Endothelial cell of umbilical vein (primary cell): Measurements from ENCODE around the gene BORCS6. TPM values are rescaled to one million over a fixed set of nuclear protein-coding genes. Genes with fewer than 3 reads are reported as not detected.

Experiments
- BruUV-seq: library from RNA; stranded (reverse); fragments of 400-500 nt; replicated peaks from 2 replicates; lab custom pipeline; 2021; lab: Mats Ljungman, UMichigan
- CTCF ChIA-PET: fragments of 300-600, 350-600 bp; sonication (Branson Sonifier 250); formaldehyde crosslinking; loops from one replicate; lab custom pipeline; 2021; ENCODE audit warnings: antibody characterized with exemption, inconsistent platforms; lab: Charles Lee
- POLR2A ChIA-PET: fragments of 300-600, 350-600 bp; sonication (Branson Sonifier 250); formaldehyde crosslinking; loops from one replicate; lab custom pipeline; 2021; ENCODE audit warnings: antibody characterized with exemption, inconsistent platforms; lab: Charles Lee
- DNase-seq: peaks from one replicate; pipeline ENCODE4 v3.0.0-alpha.2; 2011; ENCODE audit warnings: low read depth, low spot score
- FAIRE-seq: peaks from 2 replicates; lab custom pipeline; 2011; peaks lifted over from hg19 to GRCh38; lab: Jason Lieb, UNC
- H2AFZ ChIP-seq: 2 replicates; pipeline ENCODE4 v1.6.0; 2012; ENCODE audit warnings: low read depth, low read length, control low read depth, inconsistent platforms
- H3K27ac ChIP-seq: 2 replicates; pipeline ENCODE4 v1.5.1; 2011; ENCODE audit warnings: low read depth, mild to moderate bottlenecking, control low read depth, low read length, moderate library complexity; ENCODE audit not compliant: insufficient read depth
- H3K27me3 ChIP-seq, 2 experiments: 2 replicates each; pipeline versions ENCODE4 v1.6.0 to v1.6.1; 2011; ENCODE audit warnings: low read length in 2 of 2, mixed read lengths in 1 of 2; ENCODE audit not compliant: control insufficient read depth in 2 of 2, insufficient read depth in 2 of 2
- H3K36me3 ChIP-seq, 2 experiments: 2 replicates in 1 of 2; 3 replicates in 1 of 2; pipeline ENCODE4 v1.5.1; 2011; ENCODE audit warnings: low read length in 2 of 2, mild to moderate bottlenecking in 1 of 2, moderate library complexity in 1 of 2; ENCODE audit not compliant: control insufficient read depth in 2 of 2, insufficient read depth in 2 of 2; ENCODE audit errors: extremely low read depth in 1 of 2
- H3K4me1 ChIP-seq: 3 replicates; pipeline ENCODE4 v1.5.1; 2011; ENCODE audit warnings: mild to moderate bottlenecking, low read length; ENCODE audit not compliant: control insufficient read depth, insufficient read depth; ENCODE audit errors: extremely low read depth
- H3K4me2 ChIP-seq: 2 replicates; pipeline ENCODE4 v1.6.1; 2011; ENCODE audit warnings: low read length, control low read depth, mixed read lengths; ENCODE audit not compliant: insufficient read depth
- H3K4me3 ChIP-seq, 3 experiments: fragments of 200-600 bp in 1 of 3; sonication (generic), shearing (Covaris generic) in 1 of 3; replicated peaks in 1 of 3; 2 replicates each; pipeline ENCODE4 v1.5.1; 2011 to 2016; ENCODE audit warnings: control low read depth in 3 of 3, low read length in 3 of 3, mild to moderate bottlenecking in 2 of 3, inconsistent platforms in 1 of 3, low read depth in 1 of 3, moderate library complexity in 1 of 3; ENCODE audit not compliant: insufficient read depth in 1 of 3
- H3K79me2 ChIP-seq: 2 replicates; pipeline ENCODE4 v1.6.0; 2012; ENCODE audit warnings: low read length, inconsistent platforms; ENCODE audit not compliant: control insufficient read depth, insufficient read depth
- H3K9ac ChIP-seq: replicated peaks from 2 replicates; pipeline ENCODE3; 2011; ENCODE audit warnings: low read length, control low read depth; ENCODE audit not compliant: insufficient read depth; ENCODE audit errors: extremely low read depth
- H3K9me1 ChIP-seq: replicated peaks from 3 replicates; pipeline ENCODE4 v1.6.0; 2011; ENCODE audit warnings: mild to moderate bottlenecking, low read length; ENCODE audit not compliant: control insufficient read depth, insufficient read depth; ENCODE audit errors: extremely low read depth
- H3K9me3 ChIP-seq: replicated peaks from 2 replicates; pipeline ENCODE4 v1.5.1; 2012; ENCODE audit warnings: low read length, inconsistent platforms; ENCODE audit not compliant: control insufficient read depth, insufficient read depth
- H4K20me1 ChIP-seq: replicated peaks from 2 replicates; pipeline ENCODE3; 2011; ENCODE audit warnings: mild to moderate bottlenecking, low read length; ENCODE audit not compliant: control insufficient read depth, insufficient read depth; ENCODE audit errors: extremely low read depth
- EZH2 ChIP-seq: IDR thresholded peaks from 2 replicates; pipeline ENCODE4 v1.6.1; 2012; ENCODE audit warnings: borderline replicate concordance, low read depth, mild to moderate bottlenecking, moderate library complexity, low read length, inconsistent platforms; ENCODE audit not compliant: severe bottlenecking
- FOS ChIP-seq: IDR thresholded peaks from 2 replicates; pipeline ENCODE4 v1.6.1; 2011; ENCODE audit warnings: mild to moderate bottlenecking, low read length, moderate library complexity, borderline replicate concordance; ENCODE audit not compliant: insufficient read depth
- GATA2 ChIP-seq: IDR thresholded peaks from 2 replicates; pipeline ENCODE4 v1.7.0; 2011; ENCODE audit warnings: low read depth, mild to moderate bottlenecking, moderate library complexity, mixed read lengths, low read length; ENCODE audit not compliant: insufficient read length, insufficient read depth
- JUN ChIP-seq: IDR thresholded peaks from 2 replicates; pipeline ENCODE4 v1.6.1; 2011; ENCODE audit warnings: borderline replicate concordance, low read depth; ENCODE audit not compliant: insufficient read length, insufficient read depth
- MYC ChIP-seq: IDR thresholded peaks from one replicate; pipeline ENCODE4 v1.6.1; 2011; ENCODE audit warnings: mild to moderate bottlenecking, low read depth, low read length
- POLR2A ChIP-seq: IDR thresholded peaks from 2 replicates; pipeline ENCODE4 v1.6.1; 2012; ENCODE audit warnings: low read depth, mild to moderate bottlenecking, control low read depth, low read length
- POLR2AphosphoS5 ChIP-seq: IDR thresholded peaks from 2 replicates; pipeline ENCODE4 v1.6.1; 2012; ENCODE audit warnings: low read depth, mild to moderate bottlenecking, control low read depth, low read length, moderate library complexity; ENCODE audit not compliant: insufficient read depth
- dilution Hi-C: fragments of 300-500 bp; cut with MboI; formaldehyde crosslinking; loops from one replicate; pipeline ENCODE4 v1.15.0; 2019; ENCODE audit warnings: low sequenced_read_pairs; ENCODE audit not compliant: extremely low pct_ligation_motif_present
- intact Hi-C: fragments of 100-400 bp; cut with micrococcal nuclease; formaldehyde crosslinking; loops from one replicate; pipeline ENCODE4 v1.10.0; 2022
- polyA plus RNA-seq, 4 experiments: library from polyadenylated mRNA; depleted of rRNA in 3 of 4; stranded (reverse) in 3 of 4; unstranded in 1 of 4; fragments of >200 nt; gene quantifications; 2 replicates each; pipeline versions ENCODE4 v1.2.1 to v1.2.3, GENCODE V29; 2011 to 2012; ENCODE audit warnings: missing spikeins in 1 of 4
- total RNA-seq: library from RNA; stranded (reverse); gene quantifications from 2 replicates; pipeline ENCODE4 v1.2.3, GENCODE V29; 2021
- TF ChIP-seq, protein P1 (sequence below), 2 donors: IDR thresholded peaks; 1 replicate in 1 of 2; 2 replicates in 1 of 2; pipeline ENCODE4 v1.5.1; 2011; ENCODE audit warnings: low read length in 2 of 2, mild to moderate bottlenecking in 2 of 2, moderate library complexity in 2 of 2, control low read depth in 1 of 2, inconsistent platforms in 1 of 2, low read depth in 1 of 2; ENCODE audit not compliant: insufficient read depth in 1 of 2; ENCODE audit errors: extremely low read depth in 1 of 2
- TF ChIP-seq, protein P2 (sequence below): IDR thresholded peaks from 2 replicates; pipeline ENCODE4 v1.6.1; 2011; ENCODE audit not compliant: insufficient read depth, insufficient read length

Gene BORCS6
- total and polyA plus RNA-seq, 2 donors (not counting 3 experiments of a cell fraction or from before 2014, with no cell fraction given): 8.0 to 9.0 TPM

DNA sequence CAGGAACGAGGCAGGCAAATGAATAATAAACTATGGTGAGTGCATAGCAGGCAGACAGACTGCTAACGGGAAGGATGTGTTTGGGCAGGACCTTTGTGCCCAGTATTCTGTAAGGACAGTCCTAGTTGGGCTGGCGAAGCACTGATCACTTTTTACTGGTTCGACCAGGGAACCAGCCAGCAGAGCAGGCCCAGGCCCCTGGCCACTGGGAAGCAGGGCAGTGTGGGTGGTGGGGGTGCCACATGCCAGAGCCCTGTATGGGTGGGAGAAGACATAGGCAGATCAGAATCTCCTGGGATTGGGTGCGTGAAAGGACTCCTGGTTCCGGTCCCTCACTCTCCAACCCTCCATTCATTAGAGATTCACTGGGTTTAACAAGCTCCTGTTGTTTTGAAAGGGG lies 23.2 kb downstream of the BORCS6 start:
- ChIA-PET POLR2A (no interaction called here), CTCF (interaction anchor here (0.8 kb wide), 1 partner anchor 12 kb away, joined by 3 read pairs; no protein-coding TSS in a partner anchor)
- no peaks in the 10 kb centered on the region for H3K36me3 ChIP-seq
- H3K79me2 ChIP-seq: peaks cover 10% of the 10 kb centered on the region
- no peaks in the 10 kb centered on the region for H3K9me3 ChIP-seq
- no peak overlapping the region for H3K4me2 ChIP-seq
- BruUV-seq: no TSS peak
- TF ChIP-seq JUN: no peak
- no peak for DNase-seq
- H3K4me3 ChIP-seq: no peak overlapping the region
- dilution Hi-C loops (no loop called here), intact Hi-C loops (no loop called here)
- peaks cover 14% of the 10 kb centered on the region for H3K4me1 ChIP-seq
- H4K20me1 ChIP-seq: no peaks in the 10 kb centered on the region
- FAIRE-seq: no peak
- H3K9me1 ChIP-seq: no peaks in the 10 kb centered on the region
- no peak overlapping the region for H3K9ac ChIP-seq
- no peak overlapping the region for H2AFZ ChIP-seq
- no peaks in the 10 kb centered on the region for H3K27me3 ChIP-seq
- H3K27ac ChIP-seq: no peak overlapping the region

DNA sequence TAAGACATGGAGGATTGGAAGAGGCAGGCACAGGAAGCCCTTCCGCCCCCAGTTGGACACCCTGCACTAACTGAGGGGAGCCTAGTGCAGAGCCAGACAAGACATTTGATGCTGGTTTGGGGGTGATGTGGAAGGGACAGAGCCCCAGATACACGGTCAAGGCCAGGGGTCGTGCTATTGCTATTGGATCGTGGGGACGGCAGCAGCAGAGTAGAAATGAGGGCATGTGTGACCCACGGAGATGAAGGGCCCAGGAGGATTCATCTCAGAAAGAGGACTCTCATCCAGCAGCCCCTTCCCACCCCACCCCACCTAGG lies 25.2 kb downstream of the BORCS6 start:
- H3K9ac ChIP-seq: no peak overlapping the region
- H3K4me2 ChIP-seq: no peak overlapping the region
- H4K20me1 ChIP-seq: no peaks in the 10 kb centered on the region
- no peaks in the 10 kb centered on the region for H3K9me3 ChIP-seq
- no peaks in the 10 kb centered on the region for H3K27me3 ChIP-seq
- peaks cover 20% of the 10 kb centered on the region for H3K4me1 ChIP-seq
- dilution Hi-C loops (no loop called here), intact Hi-C loops (no loop called here)
- peaks cover 2 to 7% of the 10 kb centered on the region in 2 experiments for H3K36me3 ChIP-seq
- no peak for DNase-seq
- no peaks in the 10 kb centered on the region for H3K9me1 ChIP-seq
- peaks cover 17% of the 10 kb centered on the region for H3K79me2 ChIP-seq
- no peak overlapping the region for H3K4me3 ChIP-seq
- no peak overlapping the region for H3K27ac ChIP-seq
- POLR2A ChIA-PET: interaction anchor here (1.9 kb wide), 1 partner anchor 8 kb away, joined by 8 read pairs; no protein-coding TSS in a partner anchor
- H2AFZ ChIP-seq: no peak overlapping the region
- CTCF ChIA-PET: no interaction called here
- no TSS peak for BruUV-seq
- no peak for FAIRE-seq
- TF ChIP-seq EZH2: no peak
- TF ChIP-seq, protein P1, sequence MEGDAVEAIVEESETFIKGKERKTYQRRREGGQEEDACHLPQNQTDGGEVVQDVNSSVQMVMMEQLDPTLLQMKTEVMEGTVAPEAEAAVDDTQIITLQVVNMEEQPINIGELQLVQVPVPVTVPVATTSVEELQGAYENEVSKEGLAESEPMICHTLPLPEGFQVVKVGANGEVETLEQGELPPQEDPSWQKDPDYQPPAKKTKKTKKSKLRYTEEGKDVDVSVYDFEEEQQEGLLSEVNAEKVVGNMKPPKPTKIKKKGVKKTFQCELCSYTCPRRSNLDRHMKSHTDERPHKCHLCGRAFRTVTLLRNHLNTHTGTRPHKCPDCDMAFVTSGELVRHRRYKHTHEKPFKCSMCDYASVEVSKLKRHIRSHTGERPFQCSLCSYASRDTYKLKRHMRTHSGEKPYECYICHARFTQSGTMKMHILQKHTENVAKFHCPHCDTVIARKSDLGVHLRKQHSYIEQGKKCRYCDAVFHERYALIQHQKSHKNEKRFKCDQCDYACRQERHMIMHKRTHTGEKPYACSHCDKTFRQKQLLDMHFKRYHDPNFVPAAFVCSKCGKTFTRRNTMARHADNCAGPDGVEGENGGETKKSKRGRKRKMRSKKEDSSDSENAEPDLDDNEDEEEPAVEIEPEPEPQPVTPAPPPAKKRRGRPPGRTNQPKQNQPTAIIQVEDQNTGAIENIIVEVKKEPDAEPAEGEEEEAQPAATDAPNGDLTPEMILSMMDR (IDR thresholded peaks at IDR 0.05; ENCODE audit: extremely low read depth in 1 of 2, insufficient read depth in 1 of 2, low read depth in 1 of 2, low read length in 2 of 2): no peak
- no peak for TF ChIP-seq MYC
- no peak for TF ChIP-seq POLR2AphosphoS5
- TF ChIP-seq, protein P2, sequence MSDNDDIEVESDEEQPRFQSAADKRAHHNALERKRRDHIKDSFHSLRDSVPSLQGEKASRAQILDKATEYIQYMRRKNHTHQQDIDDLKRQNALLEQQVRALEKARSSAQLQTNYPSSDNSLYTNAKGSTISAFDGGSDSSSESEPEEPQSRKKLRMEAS: no peak
- no peak for TF ChIP-seq POLR2A
- no peak for TF ChIP-seq FOS
- no peak for TF ChIP-seq JUN
- TF ChIP-seq GATA2: no peak
